ENCODE measurements around the gene TET1. TPM values are rescaled to one million over a fixed set of nuclear protein-coding genes. Genes with fewer than 3 reads are reported as not detected.

Gene TET1
- total RNA-seq, 2 donors from 2014 or later: 1.6 to 3.6 TPM

DNA sequence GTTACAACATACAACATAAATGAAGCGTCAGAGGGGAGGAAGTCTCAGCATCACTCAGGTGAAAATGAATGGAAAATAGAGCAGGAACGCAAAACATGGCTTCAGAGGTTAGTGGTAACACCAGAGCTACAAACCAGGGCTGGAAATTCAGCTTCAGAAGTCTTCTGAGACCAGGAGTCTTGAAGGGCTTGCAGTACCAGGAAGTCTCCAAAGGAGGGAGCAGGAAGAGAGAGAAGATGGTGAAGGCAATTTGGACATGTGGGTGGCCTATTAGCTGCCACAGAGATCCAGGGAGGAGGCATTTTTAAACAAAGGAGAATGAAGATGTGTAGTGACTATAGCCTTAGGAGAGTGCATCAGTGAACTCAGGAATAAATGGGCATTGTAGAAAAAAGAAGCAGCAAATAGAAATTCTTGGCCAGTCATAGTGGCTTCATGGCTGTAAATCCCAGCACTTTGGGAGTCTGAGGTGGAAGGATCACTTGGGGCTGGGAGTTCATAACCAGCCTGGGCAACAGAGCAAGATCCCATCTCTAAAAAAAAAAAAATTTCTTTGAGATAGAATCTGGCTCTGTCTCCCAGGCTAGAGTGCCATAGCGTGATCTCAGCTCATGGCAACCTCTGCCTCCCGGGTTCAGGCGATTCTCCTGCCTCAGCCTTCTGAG is 9.3 kb upstream of the TET1 start:
- DNase-seq (peak; percentile 50 to 70 (median 58)), ATAC-seq (peak; percentile 86)
- H3K27me3 ChIP-seq: no peaks in the 10 kb centered on the region
- intact Hi-C loops (cut with DNase I): no loop called here
- TF ChIP-seq POLR2A (IDR thresholded peaks at IDR 0.05): no peak
- TF ChIP-seq, protein P1, sequence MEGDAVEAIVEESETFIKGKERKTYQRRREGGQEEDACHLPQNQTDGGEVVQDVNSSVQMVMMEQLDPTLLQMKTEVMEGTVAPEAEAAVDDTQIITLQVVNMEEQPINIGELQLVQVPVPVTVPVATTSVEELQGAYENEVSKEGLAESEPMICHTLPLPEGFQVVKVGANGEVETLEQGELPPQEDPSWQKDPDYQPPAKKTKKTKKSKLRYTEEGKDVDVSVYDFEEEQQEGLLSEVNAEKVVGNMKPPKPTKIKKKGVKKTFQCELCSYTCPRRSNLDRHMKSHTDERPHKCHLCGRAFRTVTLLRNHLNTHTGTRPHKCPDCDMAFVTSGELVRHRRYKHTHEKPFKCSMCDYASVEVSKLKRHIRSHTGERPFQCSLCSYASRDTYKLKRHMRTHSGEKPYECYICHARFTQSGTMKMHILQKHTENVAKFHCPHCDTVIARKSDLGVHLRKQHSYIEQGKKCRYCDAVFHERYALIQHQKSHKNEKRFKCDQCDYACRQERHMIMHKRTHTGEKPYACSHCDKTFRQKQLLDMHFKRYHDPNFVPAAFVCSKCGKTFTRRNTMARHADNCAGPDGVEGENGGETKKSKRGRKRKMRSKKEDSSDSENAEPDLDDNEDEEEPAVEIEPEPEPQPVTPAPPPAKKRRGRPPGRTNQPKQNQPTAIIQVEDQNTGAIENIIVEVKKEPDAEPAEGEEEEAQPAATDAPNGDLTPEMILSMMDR (IDR thresholded peaks at IDR 0.05): peak; percentile 35 to 83 (median 64)
- WGBS, 2 donors: 60 to 67% methylated on average over 4 to 5 of the region's 5 CpGs
- no peak overlapping the region for H3K27ac ChIP-seq
- H3K9me3 ChIP-seq: no peaks in the 10 kb centered on the region
- no peaks in the 10 kb centered on the region for H3K36me3 ChIP-seq (replicated peaks in 1 of 2; ENCODE audit: insufficient read depth in 1 of 2, low read depth in 2 of 2)
- no peak overlapping the region for H3K4me3 ChIP-seq
- H3K4me1 ChIP-seq: no peaks in the 10 kb centered on the region

DNA sequence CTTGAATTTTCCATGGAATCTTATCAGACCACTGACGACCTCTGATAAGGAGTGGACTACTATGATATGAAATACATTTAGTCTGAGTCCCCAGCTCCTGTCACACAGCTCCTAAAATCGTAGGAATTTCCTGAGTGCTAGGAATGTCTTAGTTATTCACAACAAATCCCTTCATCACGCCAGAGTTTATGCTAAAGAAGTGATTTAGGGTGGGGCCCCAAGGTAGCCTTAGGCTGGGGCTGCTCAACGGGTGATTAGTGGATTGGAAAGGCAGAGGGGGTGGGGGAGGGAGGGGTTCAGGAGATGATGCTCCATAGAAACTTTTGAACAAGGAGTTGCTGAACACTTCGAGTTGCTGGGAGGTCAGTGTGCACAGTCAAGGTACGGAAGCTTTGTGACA is 7.0 kb upstream of the TET1 start:
- Histone ChIP-seq H3K36me3 (replicated peaks in 1 of 2; ENCODE audit: insufficient read depth in 1 of 2, low read depth in 2 of 2) (no peaks in the 10 kb centered on the region), H3K9me3 (no peaks in the 10 kb centered on the region), H3K4me1 (no peaks in the 10 kb centered on the region), H3K27me3 (no peaks in the 10 kb centered on the region), H3K4me3 (no peak overlapping the region), H3K27ac (no peak overlapping the region)
- intact Hi-C loops (cut with DNase I): no loop called here
- ATAC-seq (no peak), DNase-seq (no peak)
- 50% methylated on average over 6 of the region's 6 CpGs for WGBS, 2 donors
- TF ChIP-seq POLR2A (IDR thresholded peaks at IDR 0.05): no peak
- TF ChIP-seq, protein P1 (IDR thresholded peaks at IDR 0.05): no peak

DNA sequence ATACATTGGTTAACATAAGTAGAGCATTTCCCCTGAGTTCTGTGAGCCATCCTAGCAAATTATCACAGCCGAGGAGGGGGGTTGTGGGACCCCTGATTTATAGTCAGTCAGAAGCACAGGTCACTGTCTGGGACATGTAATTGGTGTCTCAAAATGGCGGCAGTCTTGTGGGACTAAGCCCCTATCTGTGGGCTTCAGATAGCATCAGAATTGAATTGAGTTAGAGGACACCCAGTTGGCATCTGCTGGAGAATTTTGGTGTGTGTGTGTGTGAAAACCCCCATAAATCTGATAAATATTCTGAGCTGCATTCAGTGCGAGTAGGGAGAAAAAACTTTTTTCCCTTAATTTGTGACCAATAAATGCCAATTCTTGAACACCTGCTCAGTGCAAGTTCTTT is 6.5 kb upstream of the TET1 start:
- Histone ChIP-seq H3K36me3 (replicated peaks in 1 of 2; ENCODE audit: insufficient read depth in 1 of 2, low read depth in 2 of 2) (no peaks in the 10 kb centered on the region), H3K4me1 (no peaks in the 10 kb centered on the region), H3K4me3 (no peak overlapping the region), H3K9me3 (no peaks in the 10 kb centered on the region), H3K27ac (no peak overlapping the region), H3K27me3 (no peaks in the 10 kb centered on the region)
- TF ChIP-seq, protein P1 (IDR thresholded peaks at IDR 0.05): no peak
- TF ChIP-seq POLR2A (IDR thresholded peaks at IDR 0.05): no peak
- ATAC-seq: no peak
- DNase-seq: no peak
- intact Hi-C loops (cut with DNase I): no loop called here
- whole genome bisulfite sequencing, 2 donors: 70 to 71% methylated on average over 3 of the region's 3 CpGs

DNA sequence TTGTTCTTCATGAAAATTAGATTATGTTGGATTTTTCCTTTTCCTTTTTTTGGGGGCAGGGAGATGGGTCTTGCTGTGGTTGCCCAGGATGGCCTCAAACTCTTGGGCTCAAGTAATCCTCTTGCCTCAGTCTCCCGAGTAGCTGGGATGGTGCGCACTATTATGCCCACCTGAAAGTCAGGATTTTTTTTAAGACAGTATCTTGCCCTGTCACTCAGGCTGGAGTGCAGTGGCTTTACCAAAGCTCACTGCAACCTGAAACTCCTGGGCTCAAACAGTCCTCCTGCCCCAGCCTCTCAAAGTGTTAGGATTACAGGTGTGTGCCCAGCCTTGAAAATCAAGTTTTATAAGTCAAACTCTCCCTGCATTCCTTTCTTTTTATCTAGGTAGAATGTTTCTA is 1.7 kb upstream of the TET1 start:
- WGBS, 2 donors: 90 to 100% methylated on average over 2 of the region's 2 CpGs
- intact Hi-C loops (cut with DNase I): no loop called here
- Histone ChIP-seq H3K36me3 (replicated peaks in 1 of 2; ENCODE audit: insufficient read depth in 1 of 2, low read depth in 2 of 2) (no peaks in the 10 kb centered on the region), H3K27ac (no peak overlapping the region), H3K4me1 (peaks cover 18% of the 10 kb centered on the region), H3K9me3 (no peaks in the 10 kb centered on the region), H3K27me3 (no peaks in the 10 kb centered on the region), H3K4me3 (no peak overlapping the region)
- DNase-seq (no peak), ATAC-seq (no peak)
- TF ChIP-seq POLR2A (IDR thresholded peaks at IDR 0.05): no peak
- TF ChIP-seq, protein P1 (IDR thresholded peaks at IDR 0.05): no peak

DNA sequence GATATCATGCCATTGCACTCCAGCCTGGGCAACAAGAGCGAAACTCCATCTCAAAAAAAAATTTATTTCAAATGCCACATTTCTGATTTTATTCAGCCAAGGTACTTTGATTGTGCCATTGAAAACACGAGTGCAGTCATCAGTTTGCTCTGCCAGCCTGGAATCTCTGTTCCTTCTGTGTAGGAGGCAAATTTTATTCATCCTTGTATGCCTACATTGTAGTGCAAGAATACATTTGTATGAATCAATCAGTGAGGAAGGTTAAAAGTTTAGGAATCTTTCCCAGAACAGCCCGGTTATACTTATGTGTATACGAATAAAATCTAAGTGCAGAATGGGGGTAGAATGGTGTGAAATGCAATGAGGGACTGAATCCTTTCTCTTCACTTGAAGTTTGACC is 886 bp upstream of the TET1 start:
- H3K36me3 ChIP-seq (replicated peaks in 1 of 2; ENCODE audit: insufficient read depth in 1 of 2, low read depth in 2 of 2): no peaks in the 10 kb centered on the region
- H3K4me3 ChIP-seq: no peak overlapping the region
- no peak for ATAC-seq
- DNase-seq: no peak
- no peak overlapping the region for H3K27ac ChIP-seq
- TF ChIP-seq, protein P1 (IDR thresholded peaks at IDR 0.05): no peak
- TF ChIP-seq POLR2A (IDR thresholded peaks at IDR 0.05): no peak
- intact Hi-C loops (cut with DNase I): no loop called here
- no peaks in the 10 kb centered on the region for H3K27me3 ChIP-seq
- 65 to 69% methylated on average over 4 of the region's 4 CpGs for WGBS, 2 donors
- H3K9me3 ChIP-seq: no peaks in the 10 kb centered on the region
- H3K4me1 ChIP-seq: peaks cover 18% of the 10 kb centered on the region
